CD4-positive, alpha-beta T cell (primary cell): ENCODE data around the gene MT1M. TPM values are rescaled to one million over a fixed set of nuclear protein-coding genes. Genes with fewer than 3 reads are reported as not detected.
A peak's percentile ranks its signal among the peaks of the same experiment; 100 is the strongest.

Experiments
- ATAC-seq: fragments of 200-7000 bp; cut with Tn5 transposase; one replicate; pipeline ENCODE4 v1.10.0; 2022; ENCODE audit warnings: mild to moderate bottlenecking; ENCODE audit not compliant: poor library complexity
- CTCF ChIA-PET: fragments of 350-600 bp; sonication (Branson Sonifier 250); formaldehyde crosslinking; loops from one replicate; lab custom pipeline; 2021; ENCODE audit warnings: antibody characterized with exemption, inconsistent platforms; lab: Charles Lee
- POLR2A ChIA-PET: fragments of 350-600 bp; sonication (Branson Sonifier 250); formaldehyde crosslinking; loops from one replicate; lab custom pipeline; 2021; ENCODE audit warnings: antibody characterized with exemption, inconsistent platforms; lab: Charles Lee
- DNase-seq, 14 experiments: peaks; one replicate each; pipeline ENCODE4 v3.0.0-alpha.2; 2013 to 2020; ENCODE audit warnings: mixed read lengths in 2 of 14
- H3K27ac ChIP-seq, 2 donors: one replicate each; pipeline versions ENCODE4 v1.5.1 to v1.7.0; 2013; ENCODE audit warnings: low read length in 2 of 2, low read depth in 1 of 2, mild to moderate bottlenecking in 1 of 2
- H3K27me3 ChIP-seq, 2 experiments: 1 replicate in 1 of 2; 2 replicates in 1 of 2; pipeline versions ENCODE4 v1.6.1 to v1.7.0; 2013; ENCODE audit warnings: low read length in 2 of 2, control low read depth in 1 of 2, mild to moderate bottlenecking in 1 of 2, moderate library complexity in 1 of 2; ENCODE audit not compliant: insufficient read depth in 2 of 2, control insufficient read depth in 1 of 2
- H3K36me3 ChIP-seq: one replicate; pipeline ENCODE4 v1.6.1; 2013; ENCODE audit warnings: low read length, control low read depth; ENCODE audit not compliant: insufficient read depth
- H3K4me1 ChIP-seq: one replicate; pipeline ENCODE4 v1.6.1; 2013; ENCODE audit warnings: low read length, control low read depth; ENCODE audit not compliant: insufficient read depth
- H3K4me3 ChIP-seq: one replicate; pipeline ENCODE4 v1.5.1; 2013; ENCODE audit warnings: mild to moderate bottlenecking, low read length, moderate library complexity
- H3K9me3 ChIP-seq, 2 experiments: 1 replicate in 1 of 2; 2 replicates in 1 of 2; pipeline versions ENCODE4 v1.6.1 to v1.7.0; 2013; ENCODE audit warnings: low read length in 2 of 2, mild to moderate bottlenecking in 2 of 2, control low read depth in 1 of 2, moderate library complexity in 1 of 2; ENCODE audit not compliant: control insufficient read depth in 1 of 2, insufficient read depth in 1 of 2
- H3K27ac Mint-ChIP-seq: one replicate; pipeline ENCODE4 v1.8.0; 2020; ENCODE audit warnings: mixed read lengths
- H3K27me3 Mint-ChIP-seq: one replicate; pipeline ENCODE4 v1.8.0; 2021; ENCODE audit warnings: mixed read lengths
- H3K36me3 Mint-ChIP-seq: one replicate; pipeline ENCODE4 v1.8.0; 2021; ENCODE audit warnings: low read depth, mixed read lengths
- H3K4me1 Mint-ChIP-seq: one replicate; pipeline ENCODE4 v1.8.0; 2021; ENCODE audit warnings: low read depth, mixed read lengths
- H3K4me3 Mint-ChIP-seq: one replicate; pipeline ENCODE4 v1.8.0; 2020; ENCODE audit warnings: mild to moderate bottlenecking, mixed read lengths
- H3K9me3 Mint-ChIP-seq: one replicate; pipeline ENCODE4 v1.8.0; 2020; ENCODE audit warnings: mixed read lengths
- CTCF ChIP-seq: fragments of 200-600 bp; IDR thresholded peaks from one replicate; pipeline ENCODE4 v1.8.0; 2022; ENCODE audit warnings: antibody characterized with exemption, mild to moderate bottlenecking
- intact Hi-C, 2 experiments: fragments of 100-400 bp; cut with DNase I in 1 of 2; cut with micrococcal nuclease in 1 of 2; formaldehyde crosslinking; loops; one replicate each; pipeline versions ENCODE4 v1.15.1 to v1.9.0; 2023 to 2025; cut with DNase I, micrococcal nuclease
- total RNA-seq, 174 experiments: library from RNA in 2 of 174; stranded (reverse) in 2 of 174; gene quantifications; one replicate each; pipeline ENCODE4 v1.2.3 and lab custom pipeline; 2021 to 2026

Gene MT1M
- total RNA-seq, 2 experiments from 2014 or later, result not detected

DNA sequence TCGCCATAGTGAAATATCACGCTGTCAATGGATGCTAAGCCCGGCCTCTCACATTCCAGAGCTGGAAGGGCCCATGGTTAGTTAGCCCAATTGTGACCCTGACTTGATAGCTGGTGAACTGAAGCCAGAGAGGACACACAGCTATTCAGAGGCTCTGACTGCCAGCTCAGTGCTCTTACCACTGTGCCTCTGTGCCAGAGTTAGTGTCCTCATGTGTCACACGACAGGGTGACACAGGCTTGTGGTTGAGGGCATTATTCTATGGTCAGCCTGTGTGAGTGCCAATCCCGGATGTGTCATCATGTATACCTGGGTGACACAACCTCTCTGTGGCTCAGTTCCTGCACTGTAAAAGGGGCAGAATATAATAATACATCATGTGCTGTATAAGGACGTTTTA lies 47.4 kb downstream of the MT1M start:
- peaks cover 38% of the 10 kb centered on the region for H3K4me1 ChIP-seq
- ChIA-PET CTCF (no interaction called here), POLR2A (no interaction called here)
- no peak overlapping the region for H3K4me3 ChIP-seq
- no peaks in the 10 kb centered on the region for H3K36me3 ChIP-seq
- Mint-ChIP-seq H3K4me1 (peaks cover 46% of the 10 kb centered on the region), H3K4me3 (no peak overlapping the region), H3K27ac (no peak overlapping the region), H3K36me3 (peaks cover 3% of the 10 kb centered on the region), H3K27me3 (peaks cover 11% of the 10 kb centered on the region), H3K9me3 (no peaks in the 10 kb centered on the region)
- intact Hi-C loops, result loop anchor here in 1 of 2 experiments (5.0 kb wide), 1 partner anchor 103 kb away; no protein-coding TSS in a partner anchor
- TF ChIP-seq CTCF, result no peak
- no peaks in the 10 kb centered on the region for H3K9me3 ChIP-seq
- ATAC-seq (no peak), DNase-seq (no peak)
- H3K27ac ChIP-seq, result no peak overlapping the region
- no peaks in the 10 kb centered on the region for H3K27me3 ChIP-seq

DNA sequence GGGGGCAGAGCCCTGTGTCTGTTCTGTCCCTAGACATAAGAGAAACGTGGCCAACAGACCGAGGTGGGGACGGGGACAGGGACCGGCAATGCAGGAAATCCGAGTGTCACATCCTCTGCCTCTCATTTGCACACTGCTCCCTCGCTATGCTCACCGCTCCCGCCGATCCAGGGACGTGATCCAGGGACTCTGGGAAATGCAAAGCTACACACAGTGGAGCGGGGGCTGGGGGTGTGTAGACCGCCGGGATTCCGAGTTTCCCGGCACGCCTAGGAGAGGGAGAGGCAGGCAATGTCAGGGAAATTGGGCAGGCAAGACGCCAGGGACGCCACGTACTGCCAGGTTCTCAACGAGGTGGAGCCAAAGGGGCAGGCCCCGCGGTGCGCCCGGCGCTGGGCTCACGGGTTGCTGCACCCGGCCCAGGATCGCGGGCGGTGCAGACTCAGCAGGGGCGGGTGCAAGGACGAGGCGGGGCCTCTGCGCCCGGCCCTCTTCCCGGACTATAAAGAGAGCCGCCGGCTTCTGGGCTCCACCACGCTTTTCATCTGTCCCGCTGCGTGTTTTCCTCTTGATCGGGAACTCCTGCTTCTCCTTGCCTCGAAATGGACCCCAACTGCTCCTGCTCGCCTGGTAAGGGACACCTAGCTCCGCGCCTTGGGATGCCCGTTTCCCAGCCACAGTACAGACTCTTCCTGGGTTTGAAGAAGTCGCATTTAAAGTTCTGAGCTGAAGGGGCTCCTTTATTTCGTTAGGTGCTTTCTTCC lies 49.7 kb downstream of the MT1M start, which contains the start of gene MT1X:
TSS of gene MT1X (plus strand) at position 532 of the 764 bp plus-strand sequence. CDS start at position 603, 71 bp downstream.
- Mint-ChIP-seq H3K9me3 (no peaks in the 10 kb centered on the region), H3K27ac (peak within 1 kb of the TSS; percentile 93), H3K4me3 (peak within 1 kb of the TSS; percentile 96), H3K36me3 (peaks cover 8% of the 10 kb centered on the region), H3K4me1 (peaks cover 27% of the 10 kb centered on the region), H3K27me3 (no peaks in the 10 kb centered on the region)
- Histone ChIP-seq H3K9me3 (peaks cover 0 to 3% of the 10 kb centered on the region in 2 experiments), H3K27ac (peak within 1 kb of the TSS; percentile 50 to 71), H3K4me1 (peaks cover 28% of the 10 kb centered on the region), H3K36me3 (no peaks in the 10 kb centered on the region), H3K4me3 (peak within 1 kb of the TSS; percentile 83), H3K27me3 (no peaks in the 10 kb centered on the region)
- no peak for TF ChIP-seq CTCF
- ChIA-PET POLR2A (interaction anchor here (1.0 to 2.1 kb wide), 12 partner anchors 9 to 77 kb away, joined by 3 to 20 read pairs (median 4); partner anchors contain the start of genes MT1F, MT1G, MT1H and MT2A), CTCF (interaction anchor here (1.2 to 2.7 kb wide), 3 partner anchors 19 to 105 kb away, joined by 3 to 11 read pairs (median 6); no protein-coding TSS in a partner anchor)
- ATAC-seq (peak; percentile 99), DNase-seq (peak; percentile 72 to 94 (median 86))
- intact Hi-C loops, result loop anchor here (1.0 to 5.0 kb wide), 5 partner anchors 19 to 105 kb away; partner anchors contain the start of gene MT2A (in 1 of the 2)

DNA sequence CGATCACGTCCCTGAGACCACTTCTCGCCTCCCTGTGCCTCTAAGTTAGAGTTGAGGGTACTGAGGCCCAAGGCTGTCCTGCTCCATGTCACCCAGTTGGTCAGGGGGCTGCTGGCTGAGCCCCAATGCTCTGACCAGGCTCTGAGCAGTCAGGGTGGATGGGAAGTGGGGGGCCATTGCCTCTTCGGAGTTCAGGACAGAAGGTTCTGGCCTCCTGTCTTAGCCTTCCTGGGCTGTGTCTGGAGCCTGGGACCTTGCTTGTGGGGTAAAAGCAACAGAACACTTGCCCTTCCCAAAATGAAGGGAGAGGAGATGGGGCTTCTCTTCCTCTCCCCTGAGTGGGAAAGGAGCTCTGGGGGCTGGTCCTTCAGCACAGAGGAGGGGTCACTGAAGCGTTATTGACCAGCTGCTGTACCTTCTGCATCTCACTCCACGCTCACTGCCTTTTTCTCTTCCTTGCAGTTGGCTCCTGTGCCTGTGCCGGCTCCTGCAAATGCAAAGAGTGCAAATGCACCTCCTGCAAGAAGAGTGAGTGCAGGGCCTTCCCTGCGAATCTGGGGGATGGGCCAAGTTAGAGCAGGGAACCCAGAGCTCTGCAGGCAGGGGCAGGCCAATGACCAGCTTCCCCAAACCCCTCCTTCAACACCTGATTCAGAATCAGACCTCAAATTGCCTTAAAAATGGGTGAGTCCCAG lies 50.4 kb downstream of the MT1M start:
- H3K27ac ChIP-seq, result peak overlapping the region; percentile 50 to 71
- CTCF ChIA-PET, result interaction anchor here (1.2 to 2.7 kb wide), 3 partner anchors 19 to 106 kb away, joined by 3 to 11 read pairs (median 6); no protein-coding TSS in a partner anchor
- no peaks in the 10 kb centered on the region for H3K9me3 Mint-ChIP-seq
- H3K36me3 Mint-ChIP-seq, result peaks cover 8% of the 10 kb centered on the region
- no peaks in the 10 kb centered on the region for H3K27me3 Mint-ChIP-seq
- no peaks in the 10 kb centered on the region for H3K36me3 ChIP-seq
- H3K27me3 ChIP-seq, result no peaks in the 10 kb centered on the region
- H3K4me1 ChIP-seq, result peaks cover 28% of the 10 kb centered on the region
- peak overlapping the region; percentile 96 for H3K4me3 Mint-ChIP-seq
- peaks cover 0 to 3% of the 10 kb centered on the region in 2 experiments for H3K9me3 ChIP-seq
- peak overlapping the region; percentile 83 for H3K4me3 ChIP-seq
- ATAC-seq (no peak), DNase-seq (peak in 2 of 14 experiments; percentile 7 to 21)
- POLR2A ChIA-PET, result interaction anchor here (1.0 to 2.1 kb wide), 12 partner anchors 9 to 78 kb away, joined by 3 to 20 read pairs (median 4); partner anchors contain the start of genes MT1F, MT1G, MT1H and MT2A
- peaks cover 27% of the 10 kb centered on the region for H3K4me1 Mint-ChIP-seq
- intact Hi-C loops, result loop anchor here (1.0 to 5.0 kb wide), 5 partner anchors 18 to 106 kb away; partner anchors contain the start of gene MT2A (in 1 of the 2)
- TF ChIP-seq CTCF, result no peak
- peak overlapping the region; percentile 93 for H3K27ac Mint-ChIP-seq
